HL-60 (cell line): ENCODE data around the gene PTPRD.

ENCODE experiments used
- DNase-seq, 2 experiments: peaks; one replicate each; pipeline ENCODE4 v3.0.0-alpha.2; 2010 to 2020; ENCODE audit warnings: low read depth in 1 of 2, low spot score in 1 of 2
- H3K27ac ChIP-seq: fragments of 250-450 bp; sonication (Bioruptor Pico); replicated peaks from 2 replicates; pipeline ENCODE4 v1.5.1; 2020; ENCODE audit warnings: mild to moderate bottlenecking, moderate library complexity
- H3K27me3 ChIP-seq: fragments of 250-450 bp; sonication (Bioruptor Pico); 2 replicates; pipeline ENCODE4 v1.5.1; 2021; ENCODE audit warnings: mild to moderate bottlenecking, moderate library complexity; ENCODE audit not compliant: insufficient read depth, poor library complexity, severe bottlenecking
- H3K4me3 ChIP-seq: replicated peaks from 2 replicates; pipeline ENCODE4 v1.5.1; 2011; ENCODE audit warnings: mild to moderate bottlenecking, control low read depth, low read length; ENCODE audit not compliant: insufficient read depth
- CTCF ChIP-seq: IDR thresholded peaks from one replicate; pipeline ENCODE4 v1.5.1; 2011; ENCODE audit warnings: low read length, control low read depth, inconsistent platforms; ENCODE audit not compliant: insufficient read depth
- GABPA ChIP-seq: IDR thresholded peaks from 2 replicates; pipeline ENCODE4 v1.6.1; 2012; ENCODE audit warnings: low read depth
- POLR2AphosphoS5 ChIP-seq: IDR thresholded peaks from 2 replicates; pipeline ENCODE4 v1.6.1; 2012; ENCODE audit warnings: low read depth
- REST ChIP-seq: IDR thresholded peaks from 2 replicates; pipeline ENCODE4 v1.6.1; 2012; ENCODE audit warnings: low read depth; ENCODE audit not compliant: insufficient replicate concordance
- SPI1 ChIP-seq: IDR thresholded peaks from 2 replicates; pipeline ENCODE4 v1.6.1; 2012; ENCODE audit warnings: low read depth, mild to moderate bottlenecking, borderline replicate concordance

Gene PTPRD

GRCh38 chr9:10525972-10526371 lies 86.8 kb downstream of the PTPRD start:
- Histone ChIP-seq H3K27me3 (no peaks in the 10 kb centered on the region), H3K4me3 (no peak overlapping the region), H3K27ac (no peak overlapping the region)
- no peak for TF ChIP-seq POLR2AphosphoS5
- no peak for DNase-seq

GRCh38 chr9:10523164-10523563 lies 89.6 kb downstream of the PTPRD start:
- no peaks in the 10 kb centered on the region for H3K27me3 ChIP-seq
- DNase-seq: no peak
- no peak for TF ChIP-seq REST
- TF ChIP-seq SPI1: no peak
- no peak for TF ChIP-seq CTCF
- no peak for TF ChIP-seq POLR2AphosphoS5
- no peak for TF ChIP-seq GABPA
- H3K27ac ChIP-seq: no peak overlapping the region
- no peak overlapping the region for H3K4me3 ChIP-seq

- TF ChIP-seq POLR2AphosphoS5 (no peak), SPI1 (no peak), REST (no peak), GABPA (no peak), CTCF (no peak)
- H3K27ac ChIP-seq: no peak overlapping the region
- no peaks in the 10 kb centered on the region for H3K27me3 ChIP-seq
- H3K4me3 ChIP-seq: no peak overlapping the region
- no peak for DNase-seq
Measured at GRCh38 chr9:10512144-10512543, 100.7 kb downstream of the PTPRD start.

GRCh38 chr9:10488937-10489336 lies 123.9 kb downstream of the PTPRD start:
- no peak for DNase-seq
- Histone ChIP-seq H3K27me3 (no peaks in the 10 kb centered on the region), H3K27ac (no peak overlapping the region), H3K4me3 (no peak overlapping the region)
- TF ChIP-seq CTCF: no peak
- TF ChIP-seq GABPA: no peak
- TF ChIP-seq REST: no peak
- TF ChIP-seq SPI1: no peak
- no peak for TF ChIP-seq POLR2AphosphoS5
